Measurements from ENCODE around the gene IL17B. TPM values are rescaled to one million over a fixed set of nuclear protein-coding genes. Genes with fewer than 3 reads are reported as not detected.
A peak's percentile ranks its signal among the peaks of the same experiment; 100 is the strongest.
"Not testable (repeated sequence)": the region's sequence is repeated elsewhere in the genome, so short reads cannot be mapped to it uniquely, and the experiment has no call there.

The IL17B gene
- total RNA-seq, 3 donors from 2014 or later = not detected

GRCh38 chr5:149398747-149399266 lies 19.7 kb upstream of the IL17B start:
- H3K36me3 Mint-ChIP-seq (ENCODE audit: insufficient read depth); H3K27me3 Mint-ChIP-seq (ENCODE audit: low read depth); H3K4me1 Mint-ChIP-seq (ENCODE audit: low read depth); DNase-seq; H3K9me3 Mint-ChIP-seq; H3K4me3 Mint-ChIP-seq; ATAC-seq: not testable (repeated sequence)

- DNase-seq = no peak
- H3K9me3 Mint-ChIP-seq = no peaks in the 10 kb centered on the region
- H3K4me3 Mint-ChIP-seq = no peak overlapping the region
- H3K4me1 Mint-ChIP-seq (ENCODE audit: low read depth) = no peaks in the 10 kb centered on the region
- no peaks in the 10 kb centered on the region for H3K27me3 Mint-ChIP-seq (ENCODE audit: low read depth)
- ATAC-seq = no peak
- no peaks in the 10 kb centered on the region for H3K36me3 Mint-ChIP-seq (ENCODE audit: insufficient read depth)
Measured at GRCh38 chr5:149397530-149397929, 18.4 kb upstream of the IL17B start.

GRCh38 chr5:149394996-149395395 lies 15.9 kb upstream of the IL17B start:
- not testable (repeated sequence) for H3K27me3 Mint-ChIP-seq (ENCODE audit: low read depth); H3K4me1 Mint-ChIP-seq (ENCODE audit: low read depth); H3K9me3 Mint-ChIP-seq; H3K4me3 Mint-ChIP-seq; DNase-seq; H3K36me3 Mint-ChIP-seq (ENCODE audit: insufficient read depth); ATAC-seq

- Mint-ChIP-seq H3K4me3 (no peak overlapping the region), H3K9me3 (no peaks in the 10 kb centered on the region), H3K4me1 (ENCODE audit: low read depth) (no peaks in the 10 kb centered on the region), H3K27me3 (ENCODE audit: low read depth) (no peaks in the 10 kb centered on the region), H3K36me3 (ENCODE audit: insufficient read depth) (no peaks in the 10 kb centered on the region)
- DNase-seq = no peak
- no peak for ATAC-seq
Measured at GRCh38 chr5:149392718-149393117, 13.6 kb upstream of the IL17B start.

GRCh38 chr5:149391524-149391923 lies 12.4 kb upstream of the IL17B start:
- Mint-ChIP-seq H3K27me3 (ENCODE audit: low read depth) (no peaks in the 10 kb centered on the region), H3K4me1 (ENCODE audit: low read depth) (no peaks in the 10 kb centered on the region), H3K4me3 (no peak overlapping the region), H3K36me3 (ENCODE audit: insufficient read depth) (no peaks in the 10 kb centered on the region), H3K9me3 (no peaks in the 10 kb centered on the region)
- no peak for DNase-seq
- ATAC-seq = no peak

- H3K9me3 Mint-ChIP-seq; H3K4me3 Mint-ChIP-seq; H3K36me3 Mint-ChIP-seq (ENCODE audit: insufficient read depth); H3K4me1 Mint-ChIP-seq (ENCODE audit: low read depth); DNase-seq; ATAC-seq; H3K27me3 Mint-ChIP-seq (ENCODE audit: low read depth): not testable (repeated sequence)
Measured at GRCh38 chr5:149391076-149391475, 12.0 kb upstream of the IL17B start.

- Mint-ChIP-seq H3K36me3 (ENCODE audit: insufficient read depth) (no peaks in the 10 kb centered on the region), H3K27me3 (ENCODE audit: low read depth) (no peaks in the 10 kb centered on the region), H3K9me3 (no peaks in the 10 kb centered on the region), H3K4me1 (ENCODE audit: low read depth) (no peaks in the 10 kb centered on the region), H3K4me3 (no peak overlapping the region)
- ATAC-seq (no peak), DNase-seq (no peak)
Measured at GRCh38 chr5:149389552-149390495, 10.7 kb upstream of the IL17B start.

GRCh38 chr5:149388498-149389190 lies 9.6 kb upstream of the IL17B start:
- H3K9me3 Mint-ChIP-seq = no peaks in the 10 kb centered on the region
- no peak for DNase-seq
- no peaks in the 10 kb centered on the region for H3K36me3 Mint-ChIP-seq (ENCODE audit: insufficient read depth)
- no peak for ATAC-seq
- H3K4me3 Mint-ChIP-seq = no peak overlapping the region
- no peaks in the 10 kb centered on the region for H3K27me3 Mint-ChIP-seq (ENCODE audit: low read depth)
- no peaks in the 10 kb centered on the region for H3K4me1 Mint-ChIP-seq (ENCODE audit: low read depth)

- H3K27me3 Mint-ChIP-seq (ENCODE audit: low read depth) = no peaks in the 10 kb centered on the region
- H3K36me3 Mint-ChIP-seq (ENCODE audit: insufficient read depth) = no peaks in the 10 kb centered on the region
- H3K4me3 Mint-ChIP-seq = no peak overlapping the region
- no peaks in the 10 kb centered on the region for H3K9me3 Mint-ChIP-seq
- DNase-seq (no peak), ATAC-seq (no peak)
- no peaks in the 10 kb centered on the region for H3K4me1 Mint-ChIP-seq (ENCODE audit: low read depth)
Measured at GRCh38 chr5:149387982-149388381, 8.9 kb upstream of the IL17B start.

- no peaks in the 10 kb centered on the region for H3K4me1 Mint-ChIP-seq (ENCODE audit: low read depth)
- no peaks in the 10 kb centered on the region for H3K36me3 Mint-ChIP-seq (ENCODE audit: insufficient read depth)
- DNase-seq = no peak
- no peaks in the 10 kb centered on the region for H3K9me3 Mint-ChIP-seq
- H3K27me3 Mint-ChIP-seq (ENCODE audit: low read depth) = no peaks in the 10 kb centered on the region
- no peak for ATAC-seq
- H3K4me3 Mint-ChIP-seq = no peak overlapping the region
Measured at GRCh38 chr5:149387081-149387631, 8.1 kb upstream of the IL17B start.

- peaks cover 2% of the 10 kb centered on the region for H3K4me1 Mint-ChIP-seq (ENCODE audit: low read depth)
- no peaks in the 10 kb centered on the region for H3K36me3 Mint-ChIP-seq (ENCODE audit: insufficient read depth)
- ATAC-seq (no peak), DNase-seq (no peak)
- no peak overlapping the region for H3K4me3 Mint-ChIP-seq
- no peaks in the 10 kb centered on the region for H3K9me3 Mint-ChIP-seq
- H3K27me3 Mint-ChIP-seq (ENCODE audit: low read depth) = no peaks in the 10 kb centered on the region
Measured at GRCh38 chr5:149386166-149386565, 7.1 kb upstream of the IL17B start.

GRCh38 chr5:149383399-149383798 lies 4.3 kb upstream of the IL17B start:
- H3K9me3 Mint-ChIP-seq = no peaks in the 10 kb centered on the region
- DNase-seq (no peak), ATAC-seq (no peak)
- peaks cover 2% of the 10 kb centered on the region for H3K4me1 Mint-ChIP-seq (ENCODE audit: low read depth)
- no peaks in the 10 kb centered on the region for H3K27me3 Mint-ChIP-seq (ENCODE audit: low read depth)
- no peak overlapping the region for H3K4me3 Mint-ChIP-seq
- H3K36me3 Mint-ChIP-seq (ENCODE audit: insufficient read depth) = no peaks in the 10 kb centered on the region

GRCh38 chr5:149382517-149383220 lies 3.6 kb upstream of the IL17B start:
- no peak for ATAC-seq
- H3K4me3 Mint-ChIP-seq = no peak overlapping the region
- H3K9me3 Mint-ChIP-seq = no peaks in the 10 kb centered on the region
- peaks cover 2% of the 10 kb centered on the region for H3K27me3 Mint-ChIP-seq (ENCODE audit: low read depth)
- no peaks in the 10 kb centered on the region for H3K36me3 Mint-ChIP-seq (ENCODE audit: insufficient read depth)
- DNase-seq = no peak
- peaks cover 2% of the 10 kb centered on the region for H3K4me1 Mint-ChIP-seq (ENCODE audit: low read depth)

GRCh38 chr5:149381986-149382338 lies 2.9 kb upstream of the IL17B start:
- ATAC-seq = peak; percentile 91 to 93
- peak; percentile 72 for DNase-seq
- Mint-ChIP-seq H3K4me1 (ENCODE audit: low read depth) (peaks cover 2% of the 10 kb centered on the region), H3K9me3 (no peaks in the 10 kb centered on the region), H3K4me3 (no peak overlapping the region), H3K36me3 (ENCODE audit: insufficient read depth) (no peaks in the 10 kb centered on the region), H3K27me3 (ENCODE audit: low read depth) (peaks cover 2% of the 10 kb centered on the region)

Measured in activated T-cell treated with anti-CD3 and anti-CD28 coated beads, Interleukin-2, amount 50 U/mL, for 4 hours (primary cell).